Right cardiac atrium (tissue), 5 donors: ENCODE data around the gene KMT2C. TPM values are rescaled to one million over a fixed set of nuclear protein-coding genes. Genes with fewer than 3 reads are reported as not detected.
A peak's percentile ranks its signal among the peaks of the same experiment; 100 is the strongest.
"Not testable (repeated sequence)": the region's sequence is repeated elsewhere in the genome, so short reads cannot be mapped to it uniquely, and the experiment has no call there.

Experiments
- ATAC-seq, 2 donors: fragments of 200-7000 bp; cut with Tn5 transposase; one replicate each; pipeline versions ENCODE4 v1.8.0 to v1.9.1; 2020; ENCODE audit warnings: moderate library complexity in 2 of 2, mild to moderate bottlenecking in 1 of 2
- DNase-seq, 3 donors: peaks; one replicate each; pipeline ENCODE4 v3.0.0-alpha.2; 2020
- H3K27ac ChIP-seq: one replicate; pipeline ENCODE4 v1.5.1; 2013; ENCODE audit warnings: mild to moderate bottlenecking, low read length, control low read depth, moderate library complexity
- H3K27me3 ChIP-seq: one replicate; pipeline ENCODE4 v1.6.1; 2013; ENCODE audit not compliant: control insufficient read depth, insufficient read depth
- H3K4me1 ChIP-seq: one replicate; pipeline ENCODE4 v1.6.1; 2013; ENCODE audit warnings: low read length; ENCODE audit not compliant: control insufficient read depth, insufficient read depth
- H3K4me3 ChIP-seq: one replicate; pipeline ENCODE4 v1.5.1; 2013; ENCODE audit warnings: low read length, control low read depth
- H3K9me3 ChIP-seq: one replicate; pipeline ENCODE4 v1.6.1; 2013; ENCODE audit warnings: low read length; ENCODE audit not compliant: control insufficient read depth
- WGBS: extraction: QIAGEN DNeasy Blood & Tissue Kit; methylation state at CpG from one replicate; pipeline ENCODE4 v1.1.7; 2013; 5-methylcytosine and 5-hydroxymethylcytosine counted together
- intact Hi-C, 4 donors: fragments of 100-400 bp; cut with DNase I; formaldehyde crosslinking; loops; one replicate each; pipeline versions ENCODE4 v1.11.0 to v1.14.0; 2022 to 2023
- polyA plus RNA-seq: library from polyadenylated mRNA; stranded (reverse); fragments of 200-250 nt; gene quantifications from one replicate; pipeline ENCODE4 v1.2.3, GENCODE V29; 2013
- total RNA-seq, 4 donors: library from RNA; stranded (reverse); fragmentation: NEBNext Ultra II Directional; extraction: Animal tissue kit (Norgen Biotek cat#: 25700); gene quantifications; one replicate each; pipeline ENCODE4 v1.2.1, GENCODE V29; 2021
- donor health status: healthy with polysubstance abuse.
- donor health status: DM: no; HTN: yes; CAD: no.
- donor health status: DM: no; HTN: no; CAD: no.
- donor health status: DM: no; HTN: yes; CAD: no; lungs with severe emphysema.
- donor health status: DM: yes; HTN: yes; CAD: no.

KMT2C gene
- total and polyA plus RNA-seq, 5 donors = 10.9 to 52.6 (median 49.9) TPM

- H3K27me3 ChIP-seq, H3K4me3 ChIP-seq, H3K4me1 ChIP-seq, H3K27ac ChIP-seq, H3K9me3 ChIP-seq, DNase-seq, ATAC-seq, intact Hi-C loops: not testable (repeated sequence)
These were observed 57.3 kb downstream of the KMT2C start for GRCh38 chr7:152378497-152378896.

- H3K27ac ChIP-seq, H3K9me3 ChIP-seq, H3K4me3 ChIP-seq, intact Hi-C loops, DNase-seq, H3K4me1 ChIP-seq, H3K27me3 ChIP-seq: not testable (repeated sequence)
- 87% methylated on average over 8 of the region's 8 CpGs for WGBS
- peak in 1 of 2 donors; percentile 34 for ATAC-seq
These were observed 58.9 kb downstream of the KMT2C start for GRCh38 chr7:152376716-152377484.

GRCh38 chr7:152370297-152370696, 65.5 kb downstream of the KMT2C start:
- no peak overlapping the region for H3K27ac ChIP-seq
- no peaks in the 10 kb centered on the region for H3K27me3 ChIP-seq
- intact Hi-C loops = no loop called here
- no peaks in the 10 kb centered on the region for H3K9me3 ChIP-seq
- ATAC-seq (peak in 1 of 2 donors; percentile 49), DNase-seq (no peak)
- H3K4me1 ChIP-seq = peaks cover 5% of the 10 kb centered on the region
- H3K4me3 ChIP-seq = no peak overlapping the region

GRCh38 chr7:152369518-152369917, 66.3 kb downstream of the KMT2C start:
- DNase-seq (no peak), ATAC-seq (no peak)
- Histone ChIP-seq H3K27ac (no peak overlapping the region), H3K27me3 (no peaks in the 10 kb centered on the region), H3K4me1 (peaks cover 5% of the 10 kb centered on the region), H3K9me3 (no peaks in the 10 kb centered on the region), H3K4me3 (no peak overlapping the region)
- intact Hi-C loops = no loop called here
- 80% methylated on average over 3 of the region's 3 CpGs for WGBS

- WGBS = 88% methylated on average over 8 of the region's 8 CpGs
- Histone ChIP-seq H3K27me3 (no peaks in the 10 kb centered on the region), H3K4me1 (peaks cover 9% of the 10 kb centered on the region), H3K27ac (no peak overlapping the region), H3K9me3 (no peaks in the 10 kb centered on the region), H3K4me3 (no peak overlapping the region)
- intact Hi-C loops = no loop called here
- DNase-seq (no peak), ATAC-seq (peak in 1 of 2 donors; percentile 9)
These were observed 68.6 kb downstream of the KMT2C start for GRCh38 chr7:152367170-152367569.

- no peak overlapping the region for H3K4me3 ChIP-seq
- intact Hi-C loops = no loop called here
These were observed 69.1 kb downstream of the KMT2C start for GRCh38 chr7:152366662-152367061.

GRCh38 chr7:152365982-152366603, 69.7 kb downstream of the KMT2C start:
- ATAC-seq (no peak), DNase-seq (no peak)
- Histone ChIP-seq H3K9me3 (no peaks in the 10 kb centered on the region), H3K27ac (no peak overlapping the region), H3K27me3 (no peaks in the 10 kb centered on the region), H3K4me3 (no peak overlapping the region), H3K4me1 (peaks cover 10% of the 10 kb centered on the region)
- WGBS = 88% methylated on average over 6 of the region's 6 CpGs
- intact Hi-C loops = no loop called here

More at GRCh38 chr7:152366662-152367061, 69.1 kb downstream of the KMT2C start:
- Histone ChIP-seq H3K27me3 (no peaks in the 10 kb centered on the region), H3K4me1 (peaks cover 10% of the 10 kb centered on the region), H3K27ac (no peak overlapping the region), H3K9me3 (no peaks in the 10 kb centered on the region)
- ATAC-seq = peak; percentile 72 to 81
- 69% methylated on average over 32 of the region's 32 CpGs for WGBS
- peak; percentile 37 to 78 (median 74) for DNase-seq

- H3K4me3 ChIP-seq = no peak overlapping the region
- ATAC-seq = no peak
- no peak for DNase-seq
- 33% methylated on average over 1 of the region's 1 CpG for WGBS
- H3K4me1 ChIP-seq = peaks cover 8% of the 10 kb centered on the region
- H3K27me3 ChIP-seq = no peaks in the 10 kb centered on the region
- H3K27ac ChIP-seq = no peak overlapping the region
- no peaks in the 10 kb centered on the region for H3K9me3 ChIP-seq
- intact Hi-C loops = no loop called here
These were observed 72.0 kb downstream of the KMT2C start for GRCh38 chr7:152363798-152364197.

- Histone ChIP-seq H3K4me1 (peaks cover 7% of the 10 kb centered on the region), H3K9me3 (no peaks in the 10 kb centered on the region), H3K27me3 (no peaks in the 10 kb centered on the region), H3K27ac (no peak overlapping the region), H3K4me3 (no peak overlapping the region)
- intact Hi-C loops = no loop called here
- WGBS = 68% methylated on average over 6 of the region's 6 CpGs
- no peak for DNase-seq
- ATAC-seq = no peak
These were observed 73.5 kb downstream of the KMT2C start for GRCh38 chr7:152362128-152362926.

- no peak for DNase-seq
- Histone ChIP-seq H3K4me3 (no peak overlapping the region), H3K27me3 (no peaks in the 10 kb centered on the region), H3K9me3 (no peaks in the 10 kb centered on the region), H3K4me1 (no peaks in the 10 kb centered on the region), H3K27ac (no peak overlapping the region)
- 74% methylated on average over 2 of the region's 2 CpGs for WGBS
- intact Hi-C loops = no loop called here
- ATAC-seq = no peak
These were observed 80.2 kb downstream of the KMT2C start for GRCh38 chr7:152355474-152356057.

GRCh38 chr7:152354061-152354460, 81.7 kb downstream of the KMT2C start:
- H3K4me1 ChIP-seq = no peaks in the 10 kb centered on the region
- DNase-seq = no peak
- WGBS = 63% methylated on average over 1 of the region's 1 CpG
- ATAC-seq = no peak
- intact Hi-C loops = no loop called here
- no peak overlapping the region for H3K27ac ChIP-seq
- H3K27me3 ChIP-seq = no peaks in the 10 kb centered on the region
- no peak overlapping the region for H3K4me3 ChIP-seq
- H3K9me3 ChIP-seq = no peaks in the 10 kb centered on the region
